ENCODE results near the gene PROM1.

Gene PROM1

DNA sequence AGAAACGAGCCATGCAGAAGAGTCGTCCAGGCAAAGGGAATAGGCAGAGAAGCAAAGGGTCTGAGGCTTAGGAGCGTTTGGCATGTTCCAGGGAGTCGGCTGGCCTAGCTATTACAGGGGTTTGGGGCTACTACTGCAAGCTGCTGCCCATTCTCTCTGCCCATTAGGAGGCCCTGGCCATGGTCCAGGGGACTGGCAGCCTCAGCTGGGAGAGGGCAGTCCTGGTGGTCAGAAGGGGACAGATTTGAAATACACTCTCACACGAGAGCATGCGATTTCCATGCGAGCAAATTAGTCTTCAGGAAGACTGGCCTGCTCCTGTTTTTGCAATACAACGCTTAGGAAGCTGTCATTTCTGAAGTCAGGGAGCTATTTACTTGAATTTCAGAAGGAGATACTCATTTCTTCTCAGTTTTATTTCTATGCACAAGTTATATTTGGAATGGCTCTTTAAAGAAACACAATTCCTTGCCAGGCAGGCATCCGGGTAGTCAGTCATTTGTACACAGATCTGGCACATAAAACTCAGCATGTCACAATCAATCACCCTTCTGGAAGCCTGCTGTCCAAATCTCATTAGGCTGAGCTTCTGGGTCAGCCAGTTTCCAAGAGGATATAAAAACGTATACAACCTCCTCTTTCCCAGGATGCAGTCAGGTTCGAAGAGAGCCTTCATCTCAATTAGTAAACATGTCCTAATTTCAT, 27.0 kb downstream of the PROM1 start:
- DNase-seq, result no peak

DNA sequence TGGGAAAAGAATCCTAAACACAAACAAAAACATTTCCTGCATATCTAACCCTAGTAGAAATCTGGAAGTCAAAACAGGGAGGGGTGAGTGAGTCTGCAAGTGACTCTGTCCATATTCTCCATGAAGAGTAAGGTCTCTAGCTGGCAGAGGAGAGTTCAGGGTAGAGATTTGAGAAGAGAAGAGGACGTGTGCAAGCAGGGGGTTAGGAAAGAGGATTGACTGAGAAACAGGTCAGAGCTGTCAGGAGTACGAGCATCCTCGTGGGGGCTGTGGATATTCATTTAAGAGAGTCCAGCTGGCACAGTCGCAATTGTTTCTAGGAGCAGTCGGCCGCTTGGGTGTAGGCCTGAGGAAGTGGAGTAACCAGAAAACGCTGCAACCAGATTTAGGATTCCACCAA, 27.9 kb downstream of the PROM1 start:
- DNase-seq, result no peak

GRCh38 chr4:16055471-16055870, 28.4 kb downstream of the PROM1 start:
- no peak for DNase-seq

- no peak for DNase-seq
Measured at GRCh38 chr4:16052939-16053338, 30.9 kb downstream of the PROM1 start.

DNA sequence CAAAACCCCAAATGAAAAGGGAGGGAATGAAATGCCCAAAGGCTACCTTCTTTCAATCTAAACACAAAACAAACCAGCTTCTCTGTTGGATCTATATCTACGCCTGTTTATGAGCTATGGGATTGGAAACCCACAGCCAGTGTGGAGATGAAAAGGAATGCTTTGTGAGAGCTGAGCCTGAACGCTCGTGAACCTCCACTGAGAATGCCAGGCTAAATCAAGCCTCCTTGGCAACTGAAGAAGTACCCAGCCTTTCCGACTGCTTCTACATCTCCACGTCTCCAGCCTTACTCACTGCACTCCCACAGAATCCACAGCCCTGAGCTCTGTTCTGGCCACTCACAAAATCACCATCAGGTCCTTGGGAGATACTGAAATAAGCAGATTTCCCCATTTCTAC, 31.8 kb downstream of the PROM1 start:
- no peak for DNase-seq

GRCh38 chr4:16051132-16051531, 32.7 kb downstream of the PROM1 start:
- DNase-seq, result no peak

DNA sequence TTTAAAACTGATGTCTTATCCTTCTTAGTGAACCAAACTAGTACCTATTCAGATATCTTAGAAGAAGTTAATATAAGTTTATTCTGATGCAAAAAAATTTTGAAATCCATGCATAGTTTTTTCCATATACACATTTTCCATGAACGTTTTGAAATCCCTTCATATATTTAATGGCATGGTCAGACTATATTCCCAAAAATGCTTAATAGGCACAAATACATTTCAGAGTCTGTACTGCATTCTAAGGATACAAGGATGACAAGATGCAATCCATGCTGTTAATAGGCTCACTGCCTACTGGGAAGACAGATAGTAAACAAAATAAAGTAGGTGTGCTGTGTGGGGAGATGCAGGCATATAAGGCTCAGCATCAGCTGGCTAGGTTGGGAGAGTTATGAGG, 33.2 kb downstream of the PROM1 start:
- no peak for DNase-seq

DNA sequence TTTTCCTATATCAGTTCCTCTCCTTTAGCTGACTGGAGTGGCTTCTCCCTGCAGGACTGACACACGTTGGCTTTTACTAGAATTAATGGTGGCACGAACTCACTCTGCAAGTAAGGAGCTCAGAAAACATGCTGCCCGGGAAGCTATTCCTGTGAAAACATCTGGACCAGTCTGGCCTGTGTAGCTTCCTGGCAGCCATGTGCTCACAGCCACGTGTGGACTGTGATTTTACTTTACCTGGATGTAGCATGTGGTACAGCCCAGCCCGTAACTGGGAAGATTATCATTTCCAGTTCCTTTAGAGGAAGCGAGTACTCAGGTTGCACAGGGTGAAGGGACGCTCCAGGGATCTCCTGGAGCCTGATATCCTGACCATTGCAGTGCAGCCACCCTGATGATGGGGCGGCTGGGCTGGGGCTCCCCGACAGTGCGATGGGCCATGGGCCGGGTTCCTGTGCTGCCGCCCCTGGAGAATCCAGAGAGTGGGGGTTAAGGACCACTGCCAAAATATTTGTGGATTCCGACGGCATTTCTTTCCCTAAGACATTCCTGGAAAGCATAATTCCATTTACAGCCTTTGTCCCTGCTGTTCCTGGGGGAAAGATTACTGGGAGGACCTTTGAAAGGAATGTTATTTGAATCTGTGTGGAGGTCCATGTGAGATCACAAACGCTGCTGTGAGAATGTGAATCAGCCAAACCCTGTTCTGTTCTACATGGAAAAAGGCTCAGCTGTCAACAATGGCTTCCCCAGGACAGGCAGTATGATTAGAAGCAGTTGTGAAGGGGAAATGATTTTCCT, 35.0 kb downstream of the PROM1 start:
- DNase-seq, result no peak

DNA sequence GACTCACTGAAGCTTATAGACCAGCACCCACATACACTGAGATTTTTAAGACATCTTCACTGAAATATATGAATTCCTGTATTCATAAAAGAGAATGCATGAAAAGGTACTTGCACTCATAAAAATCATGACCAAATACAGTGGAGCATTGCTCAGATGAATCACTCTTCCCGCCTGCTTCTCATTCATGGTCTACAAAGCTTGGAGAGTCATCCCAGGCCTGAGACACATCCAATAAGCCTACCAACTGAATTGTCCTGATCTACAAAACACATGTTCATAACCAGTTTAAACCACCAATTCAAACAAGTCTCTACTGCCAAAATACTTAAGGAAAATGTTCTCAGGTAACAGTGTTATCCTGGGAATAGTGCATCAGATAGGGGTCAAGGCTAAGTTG, 38.1 kb downstream of the PROM1 start:
- DNase-seq, result no peak

- DNase-seq, result no peak
Measured at GRCh38 chr4:16043642-16044498, 40.0 kb downstream of the PROM1 start.

GRCh38 chr4:16039139-16039538, 44.7 kb downstream of the PROM1 start:
- DNase-seq, result no peak

- DNase-seq, result no peak
Measured at GRCh38 chr4:16037901-16038300, 45.9 kb downstream of the PROM1 start.

DNA sequence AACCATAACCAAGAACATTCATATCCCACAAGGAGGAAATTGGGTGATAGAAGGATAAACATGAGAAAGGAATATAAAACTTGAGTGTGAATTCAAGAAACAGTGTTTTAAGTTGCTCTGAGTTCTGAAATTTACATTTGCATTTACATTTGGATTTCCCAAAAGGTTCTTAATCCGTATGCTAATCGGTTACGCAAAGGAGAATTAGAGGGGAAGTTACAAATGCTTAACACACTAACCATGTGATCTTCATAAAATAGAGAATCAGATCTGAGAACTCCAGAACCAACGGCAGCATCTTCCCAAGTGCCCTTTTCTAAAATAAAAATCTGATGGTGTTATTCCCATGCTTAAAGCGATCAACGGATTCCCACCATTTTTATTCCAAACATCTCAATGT, 48.0 kb downstream of the PROM1 start:
- DNase-seq, result no peak

GRCh38 chr4:16034010-16034748, 49.6 kb downstream of the PROM1 start:
- DNase-seq, result no peak

- DNase-seq, result no peak
Measured at GRCh38 chr4:16032396-16032770, 51.4 kb downstream of the PROM1 start.

DNA sequence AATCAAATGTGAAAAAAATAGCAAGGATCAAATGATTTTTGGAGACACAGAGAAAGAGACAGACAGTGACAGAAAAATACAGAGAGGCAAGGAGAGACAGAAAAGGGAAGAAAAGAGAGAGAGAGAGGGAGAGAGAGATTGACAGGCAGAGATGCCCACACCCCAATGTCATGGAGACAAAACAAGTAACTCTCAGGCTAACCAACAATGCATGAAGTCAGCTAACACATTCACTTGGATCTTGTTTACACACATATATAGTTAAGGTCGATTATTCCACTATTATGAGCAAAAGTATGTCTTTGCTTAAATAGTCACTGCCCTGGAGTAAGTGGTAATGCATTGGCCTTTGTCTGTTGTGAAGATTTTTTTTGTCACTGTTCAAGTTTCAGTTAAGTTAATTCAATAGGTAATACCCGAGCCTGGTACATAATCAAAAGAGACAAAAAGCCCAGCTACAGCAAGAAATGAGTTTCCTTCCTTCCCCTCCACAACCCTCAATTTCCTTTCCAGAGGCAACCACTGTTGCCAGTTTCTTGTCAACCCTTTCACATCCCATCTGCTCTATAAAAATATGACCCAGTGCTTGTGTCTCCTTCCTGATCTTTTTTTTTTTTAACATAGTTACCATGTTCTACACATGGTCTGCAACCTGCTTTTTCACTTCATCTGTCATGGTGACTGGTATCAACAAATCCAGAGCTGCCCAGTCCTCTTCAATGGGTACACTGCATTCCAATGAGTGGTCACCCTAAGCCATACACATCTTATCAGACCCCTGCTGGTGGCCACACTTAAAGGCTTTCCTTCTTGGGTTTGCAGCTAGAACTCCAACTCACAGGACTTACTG, 52.1 kb downstream of the PROM1 start:
- no peak for DNase-seq

- DNase-seq, result no peak
Measured at GRCh38 chr4:16029886-16030285, 53.9 kb downstream of the PROM1 start.

DNA sequence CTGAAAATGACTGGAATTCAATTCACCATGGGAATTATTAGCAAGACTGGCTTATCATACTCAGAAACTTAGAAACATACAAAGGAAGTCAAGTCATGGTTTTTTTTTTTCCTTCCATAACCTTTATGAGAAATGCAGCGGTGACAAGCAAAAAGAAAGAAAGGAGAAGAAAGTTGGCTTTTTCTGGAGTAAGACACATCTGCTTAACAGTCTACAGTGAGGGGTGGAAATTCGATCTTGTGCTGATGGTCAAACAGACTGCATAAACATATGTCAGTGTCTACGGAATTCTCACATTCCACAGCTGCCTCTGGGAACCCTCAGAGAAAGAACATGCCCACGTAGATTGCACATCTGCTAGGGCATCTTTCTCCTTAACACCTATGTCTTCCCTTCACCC, 54.6 kb downstream of the PROM1 start:
- no peak for DNase-seq

GRCh38 chr4:16027626-16028025, 56.2 kb downstream of the PROM1 start:
- DNase-seq, result no peak

DNA sequence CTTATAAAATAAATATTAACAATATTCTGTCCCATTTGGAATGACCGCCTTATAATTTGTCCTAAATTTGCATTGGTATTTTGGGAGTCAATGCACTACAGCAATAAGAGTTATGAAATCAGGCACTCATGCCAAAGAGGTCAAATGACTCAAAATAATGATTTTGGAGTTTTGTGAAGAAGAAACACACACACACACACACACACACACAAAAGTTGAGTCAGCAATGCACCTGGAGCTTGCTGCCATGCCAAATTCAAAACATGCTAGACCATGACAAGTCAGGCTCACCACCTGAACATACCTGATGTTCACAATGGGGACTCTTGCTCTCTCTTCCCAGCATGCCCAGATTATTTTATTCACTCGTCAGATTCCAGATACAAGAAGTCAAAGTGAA, 56.7 kb downstream of the PROM1 start:
- no peak for DNase-seq

DNA sequence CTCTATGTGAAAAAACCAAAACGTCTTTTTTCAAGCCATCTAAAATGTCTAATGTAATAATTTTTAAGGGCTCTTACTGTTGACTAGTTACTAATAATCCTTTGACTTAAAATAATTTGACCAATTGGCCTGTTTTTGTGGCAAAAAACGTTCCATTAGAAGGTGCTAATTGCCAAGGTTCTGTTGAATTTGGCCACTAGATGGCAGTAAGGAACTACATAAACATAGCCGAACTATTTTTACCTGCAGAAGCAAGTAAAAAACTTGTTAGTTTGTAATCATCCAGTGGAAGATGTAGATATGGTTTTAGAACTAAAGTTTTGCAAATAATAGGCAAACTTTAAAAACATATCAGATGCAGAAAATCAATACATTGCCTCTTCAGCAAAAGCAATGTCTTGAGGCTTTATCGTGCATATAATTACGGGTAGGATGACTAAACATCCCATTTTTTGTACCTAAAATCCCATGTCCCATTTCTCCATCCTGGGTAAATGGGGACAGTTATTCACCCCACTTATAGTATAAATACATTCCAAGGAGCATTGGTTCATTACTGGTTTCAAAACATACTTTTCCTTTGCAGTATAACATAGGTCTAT, 57.6 kb downstream of the PROM1 start:
- no peak for DNase-seq

GRCh38 chr4:16025268-16025667, 58.6 kb downstream of the PROM1 start:
- no peak for DNase-seq
